Activated CD8-positive, alpha-beta T cell treated with anti-CD3 and anti-CD28 coated beads for 36 hours (primary cell): ENCODE results near the gene ETS1. TPM values are rescaled to one million over a fixed set of nuclear protein-coding genes. Genes with fewer than 3 reads are reported as not detected.

Experiments used
- ATAC-seq: fragments of 200-7000 bp; cut with Tn5 transposase; one replicate; pipeline ENCODE4 v1.10.0; 2021; ENCODE audit warnings: mild to moderate bottlenecking, moderate library complexity
- CTCF ChIA-PET: fragments of 350-600 bp; sonication (Branson Sonifier 250); formaldehyde crosslinking; loops from one replicate; lab custom pipeline; 2021; ENCODE audit warnings: antibody characterized with exemption; lab: Charles Lee
- POLR2A ChIA-PET: fragments of 350-600 bp; sonication (Branson Sonifier 250); formaldehyde crosslinking; loops from one replicate; lab custom pipeline; 2021; ENCODE audit warnings: antibody characterized with exemption; lab: Charles Lee
- DNase-seq: peaks from one replicate; pipeline ENCODE4 v3.0.0-alpha.2; 2020
- H3K27ac Mint-ChIP-seq: one replicate; pipeline ENCODE4 v1.8.0; 2021; ENCODE audit warnings: mild to moderate bottlenecking, mixed read lengths
- H3K27me3 Mint-ChIP-seq: one replicate; pipeline ENCODE4 v1.8.0; 2021; ENCODE audit warnings: mixed read lengths
- H3K36me3 Mint-ChIP-seq: one replicate; pipeline ENCODE4 v1.8.0; 2021; ENCODE audit warnings: low read depth, mixed read lengths
- H3K4me1 Mint-ChIP-seq: one replicate; pipeline ENCODE4 v1.8.0; 2021; ENCODE audit warnings: low read depth, mixed read lengths
- H3K4me3 Mint-ChIP-seq: one replicate; pipeline ENCODE4 v1.8.0; 2021; ENCODE audit warnings: mild to moderate bottlenecking, moderate library complexity, mixed read lengths
- H3K9me3 Mint-ChIP-seq: one replicate; pipeline ENCODE4 v1.8.0; 2021; ENCODE audit warnings: mixed read lengths
- intact Hi-C: fragments of 100-400 bp; cut with micrococcal nuclease; formaldehyde crosslinking; loops from one replicate; pipeline ENCODE4 v1.10.0; 2022
- total RNA-seq, 2 experiments: library from RNA; stranded (reverse); gene quantifications; one replicate each; pipeline ENCODE4 v1.2.3, GENCODE V29; 2021
- TF ChIP-seq, protein P1 (sequence below): fragments of 200-600 bp; IDR thresholded peaks from one replicate; pipeline ENCODE4 v1.8.0; 2022; ENCODE audit warnings: antibody characterized with exemption, mild to moderate bottlenecking

Gene ETS1
- total RNA-seq, 2 experiments from 2014 or later, result 527 to 532 TPM

DNA sequence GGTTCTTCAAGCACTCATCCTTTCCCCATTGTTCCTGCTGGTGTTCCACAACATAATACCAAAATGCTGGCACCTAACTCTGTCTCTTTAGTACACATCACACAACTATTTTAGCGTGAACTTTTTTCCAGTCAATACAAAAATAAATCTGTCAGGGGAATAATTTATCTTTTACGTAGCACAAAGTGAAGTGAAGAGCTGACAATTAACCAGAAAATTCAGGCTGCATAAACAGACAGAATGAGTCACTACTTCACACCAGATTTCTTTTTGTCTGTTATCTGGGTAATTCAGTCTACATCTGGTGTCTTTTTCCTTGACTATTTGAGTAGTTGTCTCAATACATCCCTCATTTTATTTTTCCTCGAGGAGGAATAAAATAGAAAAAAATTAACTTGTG, 7.9 kb upstream of the ETS1 start:
- no peak for ATAC-seq
- CTCF ChIA-PET, result interaction anchor here (1.1 to 2.0 kb wide), 2 partner anchors 13 to 19 kb away, joined by 3 to 9 read pairs; no protein-coding TSS in a partner anchor

DNA sequence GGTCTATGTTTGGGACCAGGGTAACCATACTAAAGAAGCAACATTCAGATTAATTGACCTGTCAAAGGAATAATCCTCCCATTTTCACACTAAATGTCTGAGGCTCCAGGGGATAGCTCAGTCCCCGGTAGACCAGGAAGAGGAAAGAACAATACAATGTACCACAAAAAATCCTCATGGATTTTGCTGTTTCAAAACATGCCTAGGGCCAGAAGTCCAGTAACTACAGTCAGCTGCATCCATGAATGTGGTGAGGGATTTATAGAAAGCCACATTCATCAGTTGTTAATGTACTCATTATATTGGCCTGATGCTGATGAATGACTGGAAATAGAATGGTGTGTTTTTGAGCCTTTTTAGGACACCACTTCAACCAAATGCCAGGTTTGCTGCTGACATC, 6.9 kb upstream of the ETS1 start:
- TF ChIP-seq, protein P1, sequence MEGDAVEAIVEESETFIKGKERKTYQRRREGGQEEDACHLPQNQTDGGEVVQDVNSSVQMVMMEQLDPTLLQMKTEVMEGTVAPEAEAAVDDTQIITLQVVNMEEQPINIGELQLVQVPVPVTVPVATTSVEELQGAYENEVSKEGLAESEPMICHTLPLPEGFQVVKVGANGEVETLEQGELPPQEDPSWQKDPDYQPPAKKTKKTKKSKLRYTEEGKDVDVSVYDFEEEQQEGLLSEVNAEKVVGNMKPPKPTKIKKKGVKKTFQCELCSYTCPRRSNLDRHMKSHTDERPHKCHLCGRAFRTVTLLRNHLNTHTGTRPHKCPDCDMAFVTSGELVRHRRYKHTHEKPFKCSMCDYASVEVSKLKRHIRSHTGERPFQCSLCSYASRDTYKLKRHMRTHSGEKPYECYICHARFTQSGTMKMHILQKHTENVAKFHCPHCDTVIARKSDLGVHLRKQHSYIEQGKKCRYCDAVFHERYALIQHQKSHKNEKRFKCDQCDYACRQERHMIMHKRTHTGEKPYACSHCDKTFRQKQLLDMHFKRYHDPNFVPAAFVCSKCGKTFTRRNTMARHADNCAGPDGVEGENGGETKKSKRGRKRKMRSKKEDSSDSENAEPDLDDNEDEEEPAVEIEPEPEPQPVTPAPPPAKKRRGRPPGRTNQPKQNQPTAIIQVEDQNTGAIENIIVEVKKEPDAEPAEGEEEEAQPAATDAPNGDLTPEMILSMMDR, result no peak
- POLR2A ChIA-PET, result no interaction called here
- ATAC-seq, result no peak
- Mint-ChIP-seq H3K36me3 (no peaks in the 10 kb centered on the region), H3K4me3 (no peak overlapping the region), H3K4me1 (peaks cover 25% of the 10 kb centered on the region), H3K27ac (no peak overlapping the region), H3K9me3 (peaks cover 4% of the 10 kb centered on the region), H3K27me3 (no peaks in the 10 kb centered on the region)
- no peak for DNase-seq
- CTCF ChIA-PET, result interaction anchor here (2.1 kb wide), 1 partner anchor 11 kb away, joined by 5 read pairs; no protein-coding TSS in a partner anchor
- intact Hi-C loops, result no loop called here

More for the DNA sequence above, 7.9 kb upstream of the ETS1 start:
- TF ChIP-seq, protein P1, result no peak
- H3K27ac Mint-ChIP-seq, result no peak overlapping the region
- DNase-seq, result no peak
- peaks cover 35% of the 10 kb centered on the region for H3K4me1 Mint-ChIP-seq
- no peaks in the 10 kb centered on the region for H3K9me3 Mint-ChIP-seq
- H3K27me3 Mint-ChIP-seq, result no peaks in the 10 kb centered on the region
- POLR2A ChIA-PET, result no interaction called here
- intact Hi-C loops, result no loop called here
- no peak overlapping the region for H3K4me3 Mint-ChIP-seq
- no peaks in the 10 kb centered on the region for H3K36me3 Mint-ChIP-seq

DNA sequence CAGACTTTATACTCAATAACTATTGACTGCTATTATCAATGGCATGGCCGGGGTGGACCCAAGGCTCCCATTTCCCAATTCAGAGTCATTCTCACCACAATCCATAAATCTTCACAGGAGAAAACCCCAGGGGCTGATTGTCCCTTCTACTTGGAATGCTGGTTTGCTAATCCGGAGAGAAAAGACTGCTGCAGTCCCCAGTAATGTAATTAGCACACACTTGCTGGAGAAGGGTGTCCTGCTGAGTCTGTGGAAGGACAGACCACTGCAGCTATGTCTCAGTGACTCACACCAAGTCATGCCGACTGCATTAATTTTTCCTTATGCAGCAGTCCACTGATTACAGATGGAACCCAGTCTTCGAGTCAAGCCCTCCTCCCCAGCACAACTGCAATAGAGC, 5.9 kb upstream of the ETS1 start:
- H3K27ac Mint-ChIP-seq, result no peak overlapping the region
- no peak for DNase-seq
- H3K4me3 Mint-ChIP-seq, result no peak overlapping the region
- peaks cover 19% of the 10 kb centered on the region for H3K4me1 Mint-ChIP-seq
- H3K9me3 Mint-ChIP-seq, result peaks cover 4% of the 10 kb centered on the region
- no peaks in the 10 kb centered on the region for H3K36me3 Mint-ChIP-seq
- H3K27me3 Mint-ChIP-seq, result no peaks in the 10 kb centered on the region
- intact Hi-C loops, result no loop called here
- ChIA-PET CTCF (interaction anchor here (2.1 kb wide), 1 partner anchor 12 kb away, joined by 5 read pairs; no protein-coding TSS in a partner anchor), POLR2A (no interaction called here)
- ATAC-seq, result no peak
- TF ChIP-seq, protein P1, result no peak

DNA sequence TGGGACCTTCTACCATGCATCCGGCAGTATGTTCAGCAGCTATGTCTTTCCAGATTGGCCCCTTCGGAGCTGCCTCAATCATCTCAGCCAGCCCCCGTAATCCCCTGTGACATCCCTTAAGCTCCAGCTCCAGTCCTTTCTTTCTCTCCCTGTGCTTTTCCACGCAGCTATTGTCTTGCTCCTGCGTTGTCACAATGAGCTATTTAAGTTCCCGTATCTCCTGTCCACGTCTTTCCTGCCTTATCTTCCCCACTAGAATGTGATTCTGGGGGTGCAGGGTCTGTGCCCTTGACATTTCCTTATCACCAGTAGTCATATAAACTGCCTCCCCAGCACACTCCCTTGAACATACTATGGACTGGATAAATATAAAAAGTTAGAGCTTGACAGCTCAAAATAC, 5.1 kb upstream of the ETS1 start:
- ATAC-seq (no peak), DNase-seq (no peak)
- no peaks in the 10 kb centered on the region for H3K36me3 Mint-ChIP-seq
- TF ChIP-seq, protein P1, result no peak
- ChIA-PET POLR2A (interaction anchor here (1.1 to 1.3 kb wide), 2 partner anchors 16 to 57 kb away, joined by 3 to 4 read pairs; no protein-coding TSS in a partner anchor), CTCF (interaction anchor here (0.6 to 2.1 kb wide), 6 partner anchors 10 to 561 kb away, joined by 3 to 5 read pairs (median 4); no protein-coding TSS in a partner anchor)
- peaks cover 4% of the 10 kb centered on the region for H3K9me3 Mint-ChIP-seq
- H3K4me3 Mint-ChIP-seq, result no peak overlapping the region
- no peaks in the 10 kb centered on the region for H3K27me3 Mint-ChIP-seq
- intact Hi-C loops, result no loop called here
- peaks cover 18% of the 10 kb centered on the region for H3K4me1 Mint-ChIP-seq
- H3K27ac Mint-ChIP-seq, result no peak overlapping the region

DNA sequence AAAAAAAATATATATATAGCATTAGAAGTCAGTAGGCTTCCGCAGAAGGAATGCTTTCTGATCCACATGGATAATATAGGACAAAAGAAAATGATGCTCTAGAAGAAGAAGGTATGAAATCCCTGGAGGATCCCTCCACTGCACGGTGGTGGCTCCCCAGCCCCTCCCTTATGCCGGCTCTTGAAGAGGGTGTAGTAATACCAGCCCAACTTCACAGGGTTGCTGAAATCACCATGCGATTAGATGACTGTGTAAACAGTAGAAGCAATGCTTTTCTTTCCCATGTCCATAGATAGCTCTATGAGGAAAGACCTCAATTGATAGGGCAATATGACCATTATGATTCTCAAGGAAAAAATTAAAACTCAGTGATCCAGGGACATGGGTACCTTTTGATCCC, 3.2 kb upstream of the ETS1 start:
- ATAC-seq, result no peak
- CTCF ChIA-PET, result no interaction called here
- TF ChIP-seq, protein P1, result no peak
- Mint-ChIP-seq H3K9me3 (peaks cover 4% of the 10 kb centered on the region), H3K27me3 (no peaks in the 10 kb centered on the region), H3K36me3 (no peaks in the 10 kb centered on the region), H3K27ac (no peak overlapping the region), H3K4me1 (peaks cover 11% of the 10 kb centered on the region), H3K4me3 (no peak overlapping the region)
- no peak for DNase-seq
- intact Hi-C loops, result no loop called here
- POLR2A ChIA-PET, result no interaction called here
